Measurements from ENCODE around the gene C15orf39.

DNA sequence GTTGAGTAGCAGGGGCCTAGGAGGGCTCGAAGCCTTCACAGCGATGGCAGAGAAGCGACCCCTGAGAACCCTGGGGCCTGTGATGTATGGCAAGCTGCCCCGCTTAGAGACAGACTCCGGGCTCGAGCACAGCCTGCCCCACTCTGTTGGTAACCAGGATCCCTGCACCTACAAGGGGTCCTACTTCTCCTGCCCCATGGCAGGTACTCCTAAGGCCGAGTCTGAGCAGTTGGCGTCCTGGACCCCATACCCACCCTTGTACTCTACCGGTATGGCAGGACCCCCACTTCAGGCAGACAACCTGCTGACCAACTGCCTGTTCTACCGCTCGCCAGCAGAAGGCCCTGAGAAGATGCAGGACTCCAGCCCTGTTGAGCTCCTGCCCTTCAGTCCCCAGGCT lies 4.3 kb downstream of the C15orf39 start:
- TF ChIP-seq EP300 (IDR thresholded peaks at IDR 0.05) = no peak
- TF ChIP-seq, protein P1, sequence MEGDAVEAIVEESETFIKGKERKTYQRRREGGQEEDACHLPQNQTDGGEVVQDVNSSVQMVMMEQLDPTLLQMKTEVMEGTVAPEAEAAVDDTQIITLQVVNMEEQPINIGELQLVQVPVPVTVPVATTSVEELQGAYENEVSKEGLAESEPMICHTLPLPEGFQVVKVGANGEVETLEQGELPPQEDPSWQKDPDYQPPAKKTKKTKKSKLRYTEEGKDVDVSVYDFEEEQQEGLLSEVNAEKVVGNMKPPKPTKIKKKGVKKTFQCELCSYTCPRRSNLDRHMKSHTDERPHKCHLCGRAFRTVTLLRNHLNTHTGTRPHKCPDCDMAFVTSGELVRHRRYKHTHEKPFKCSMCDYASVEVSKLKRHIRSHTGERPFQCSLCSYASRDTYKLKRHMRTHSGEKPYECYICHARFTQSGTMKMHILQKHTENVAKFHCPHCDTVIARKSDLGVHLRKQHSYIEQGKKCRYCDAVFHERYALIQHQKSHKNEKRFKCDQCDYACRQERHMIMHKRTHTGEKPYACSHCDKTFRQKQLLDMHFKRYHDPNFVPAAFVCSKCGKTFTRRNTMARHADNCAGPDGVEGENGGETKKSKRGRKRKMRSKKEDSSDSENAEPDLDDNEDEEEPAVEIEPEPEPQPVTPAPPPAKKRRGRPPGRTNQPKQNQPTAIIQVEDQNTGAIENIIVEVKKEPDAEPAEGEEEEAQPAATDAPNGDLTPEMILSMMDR (IDR thresholded peaks at IDR 0.05) = no peak
